ENCODE measurements around the gene CASP6. TPM values are rescaled to one million over a fixed set of nuclear protein-coding genes. Genes with fewer than 3 reads are reported as not detected.

The CASP6 gene
- total and polyA plus RNA-seq, 8 donors = 6.4 to 18.6 (median 10.3) TPM

DNA sequence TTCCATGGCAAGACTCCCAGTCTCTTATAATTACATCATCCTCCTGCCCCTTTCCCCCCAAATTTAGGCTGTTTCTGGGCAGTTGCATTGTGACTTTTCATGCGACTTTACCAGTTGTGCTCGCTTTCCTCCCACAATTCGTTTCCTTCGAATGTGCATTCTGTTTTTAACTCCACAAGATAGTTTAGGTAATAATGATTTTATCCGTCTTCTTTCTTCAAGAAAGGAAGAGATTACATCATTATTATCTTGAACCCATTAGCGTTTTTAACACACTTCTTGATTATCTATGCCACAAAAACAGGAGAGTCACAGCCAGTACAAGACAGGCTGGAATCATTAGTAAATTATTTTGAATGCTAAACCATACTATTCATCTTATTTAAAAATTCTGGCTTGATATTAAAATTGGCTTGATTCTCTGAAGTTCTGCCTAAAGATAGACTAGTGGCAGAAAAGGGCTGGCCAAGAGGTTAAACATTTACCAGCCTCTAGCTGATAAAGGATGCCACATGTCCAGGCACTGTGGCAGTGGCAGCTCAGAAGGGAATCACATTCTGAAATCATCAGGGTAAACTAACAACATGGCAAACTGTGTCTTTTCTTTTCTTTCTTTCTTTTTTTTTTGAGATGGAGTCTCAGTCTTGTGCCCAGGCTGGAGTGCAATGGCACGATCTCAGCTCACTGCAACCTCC is 46.3 kb upstream of the CASP6 start:
- intact Hi-C loops (cut with DNase I) = no loop called here
- DNase-seq = peak in 1 of 6 donors; percentile 48
- Histone ChIP-seq H3K27me3 (no peaks in the 10 kb centered on the region), H3K27ac (no peak overlapping the region), H3K36me3 (peaks cover 0 to 4% (median 0%) of the 10 kb centered on the region in 3 donors), H3K9me3 (no peaks in the 10 kb centered on the region), H3K4me3 (no peak overlapping the region), H3K4me1 (peaks cover 5 to 8% (median 7%) of the 10 kb centered on the region in 3 donors)
- FAIRE-seq = no peak
- ATAC-seq = peak; percentile 69 to 97 (median 85)
- WGBS, 2 donors = 52 to 57% methylated on average over 7 of the region's 7 CpGs
- TF ChIP-seq CTCF (IDR thresholded peaks at IDR 0.05) = no peak

DNA sequence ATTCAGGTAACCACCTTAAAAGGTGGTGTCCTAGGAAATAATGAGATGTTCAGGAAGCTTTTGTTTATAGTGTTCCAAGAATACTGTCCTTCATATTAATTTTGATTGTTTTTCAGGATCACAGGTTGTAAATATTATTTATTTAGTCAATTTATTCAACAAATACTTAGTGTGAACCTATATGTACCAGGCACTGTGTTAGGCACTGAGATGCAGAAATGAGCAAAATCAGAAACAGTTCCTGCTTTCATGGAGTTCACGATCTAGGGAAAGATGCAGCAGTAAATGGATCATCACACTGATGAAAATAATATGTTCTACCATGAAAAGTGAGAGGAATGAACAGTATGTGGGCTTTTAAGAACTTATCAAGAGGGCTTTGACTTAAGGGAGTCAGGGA is 44.9 kb upstream of the CASP6 start:
- peaks cover 5 to 8% (median 7%) of the 10 kb centered on the region in 3 donors for H3K4me1 ChIP-seq
- 95 to 96% methylated on average over 1 of the region's 1 CpG for WGBS, 2 donors
- intact Hi-C loops (cut with DNase I) = no loop called here
- no peak overlapping the region for H3K4me3 ChIP-seq
- DNase-seq = no peak
- no peaks in the 10 kb centered on the region for H3K9me3 ChIP-seq
- no peak for TF ChIP-seq CTCF (IDR thresholded peaks at IDR 0.05)
- ATAC-seq = no peak
- H3K27ac ChIP-seq = no peak overlapping the region
- H3K27me3 ChIP-seq = no peaks in the 10 kb centered on the region
- peaks cover 0 to 4% (median 0%) of the 10 kb centered on the region in 3 donors for H3K36me3 ChIP-seq
- FAIRE-seq = no peak

DNA sequence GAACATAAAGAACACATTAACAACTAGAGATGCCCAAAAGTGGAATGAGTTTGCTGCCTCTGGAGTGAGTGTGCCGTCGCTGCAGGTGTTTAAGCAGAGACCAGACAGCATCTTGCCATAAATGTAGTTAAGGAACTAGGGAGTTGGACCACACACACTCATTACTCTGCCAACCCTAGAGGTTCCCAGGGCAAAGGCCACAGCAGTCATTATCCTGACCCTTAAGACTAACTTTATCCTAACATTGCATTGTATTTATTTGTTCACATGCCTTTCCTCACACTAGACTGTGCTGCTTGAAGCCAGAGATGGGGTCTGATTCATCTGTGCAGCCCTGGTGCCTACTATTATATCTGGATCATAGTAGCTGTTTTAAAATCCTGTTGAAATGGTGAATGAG is 43.5 kb upstream of the CASP6 start:
- no peak for ATAC-seq
- H3K27ac ChIP-seq = no peak overlapping the region
- 76 to 83% methylated on average over 2 of the region's 2 CpGs for WGBS, 2 donors
- no peak for TF ChIP-seq CTCF (IDR thresholded peaks at IDR 0.05)
- no peaks in the 10 kb centered on the region for H3K9me3 ChIP-seq
- H3K4me3 ChIP-seq = no peak overlapping the region
- no peak for DNase-seq
- no peaks in the 10 kb centered on the region for H3K27me3 ChIP-seq
- intact Hi-C loops (cut with DNase I) = no loop called here
- peaks cover 5 to 8% (median 7%) of the 10 kb centered on the region in 3 donors for H3K4me1 ChIP-seq
- no peak for FAIRE-seq
- peaks cover 0 to 4% (median 2%) of the 10 kb centered on the region in 3 donors for H3K36me3 ChIP-seq

DNA sequence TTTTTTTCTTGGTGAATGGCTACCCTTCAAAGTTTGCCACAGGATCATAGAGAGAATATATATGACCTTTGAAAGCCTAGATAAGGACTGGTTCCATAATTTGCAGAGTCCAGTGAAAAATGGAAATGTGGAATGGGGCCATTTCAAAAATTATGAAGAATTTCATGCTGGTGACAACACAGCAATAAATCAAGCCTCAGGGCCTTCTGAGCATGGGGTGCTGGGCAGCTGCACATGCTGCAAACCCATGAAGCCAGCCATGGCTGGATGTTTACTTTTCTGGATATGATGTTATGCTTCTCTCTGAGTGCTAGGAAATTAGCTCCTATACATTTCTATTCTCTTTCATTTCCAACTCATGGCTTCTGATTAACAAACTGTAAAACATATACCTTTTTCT is 42.6 kb upstream of the CASP6 start:
- DNase-seq = no peak
- no peak for FAIRE-seq
- TF ChIP-seq CTCF (IDR thresholded peaks at IDR 0.05) = no peak
- ATAC-seq = peak in 1 of 4 donors; percentile 46
- Histone ChIP-seq H3K36me3 (peaks cover 0 to 4% (median 2%) of the 10 kb centered on the region in 3 donors), H3K27ac (no peak overlapping the region), H3K4me1 (peaks cover 5 to 8% (median 7%) of the 10 kb centered on the region in 3 donors), H3K9me3 (no peaks in the 10 kb centered on the region), H3K4me3 (no peak overlapping the region), H3K27me3 (no peaks in the 10 kb centered on the region)
- intact Hi-C loops (cut with DNase I) = no loop called here

GRCh38 chr4:109739547-109739946 is 36.3 kb upstream of the CASP6 start:
- H3K4me1 ChIP-seq = peaks cover 7 to 14% (median 13%) of the 10 kb centered on the region in 3 donors
- intact Hi-C loops (cut with DNase I) = no loop called here
- ATAC-seq (no peak), FAIRE-seq (no peak), DNase-seq (no peak)
- peaks cover 0 to 2% (median 0%) of the 10 kb centered on the region in 3 donors for H3K36me3 ChIP-seq
- H3K27ac ChIP-seq = no peak overlapping the region
- no peaks in the 10 kb centered on the region for H3K9me3 ChIP-seq
- 84 to 85% methylated on average over 3 of the region's 3 CpGs for WGBS, 2 donors
- no peak for TF ChIP-seq CTCF (IDR thresholded peaks at IDR 0.05)
- no peaks in the 10 kb centered on the region for H3K27me3 ChIP-seq
- no peak overlapping the region for H3K4me3 ChIP-seq

Data from pancreas (tissue), 10 donors.